Measurements from ENCODE around the gene PTPN3.

- TF ChIP-seq POLR2AphosphoS5 (IDR thresholded peaks at IDR 0.05; ENCODE audit: low read depth, low read length), result no peak
- no peak for TF ChIP-seq SIN3A (IDR thresholded peaks at IDR 0.05; ENCODE audit: borderline replicate concordance, insufficient read depth, low read length)
- TF ChIP-seq REST (IDR thresholded peaks at IDR 0.05; ENCODE audit: insufficient read depth in 1 of 2, low read depth in 2 of 2, low read length in 2 of 2), result no peak
These were observed 69.3 kb downstream of the PTPN3 start for GRCh38 chr9:109428854-109429253.
